ENCODE measurements around the gene EVC2.

The EVC2 gene

DNA sequence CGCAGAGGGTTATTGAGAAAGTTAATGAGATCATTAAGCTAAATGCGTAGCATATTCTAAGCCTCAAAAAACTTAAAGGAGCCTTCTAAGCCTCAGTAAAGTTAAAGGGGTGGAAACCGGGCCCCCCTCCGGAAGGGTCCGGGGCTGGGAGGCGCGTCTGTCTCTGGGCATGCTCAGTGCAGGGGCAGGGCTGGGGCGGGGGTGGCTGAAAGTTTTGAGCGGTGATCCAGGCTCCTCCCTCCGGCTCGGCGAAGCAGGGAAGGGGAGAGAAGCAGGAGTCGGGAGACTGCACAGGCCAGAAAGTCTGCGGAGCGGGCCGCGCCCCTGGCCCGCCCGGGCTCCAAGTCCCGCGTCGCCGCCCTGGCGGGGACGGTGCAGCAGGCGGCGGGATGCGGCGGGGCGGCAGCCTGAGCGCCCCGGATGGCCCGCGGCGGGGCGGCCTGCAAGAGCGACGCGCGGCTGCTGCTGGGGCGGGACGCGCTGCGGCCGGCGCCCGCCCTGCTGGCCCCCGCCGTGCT is 2.7 kb upstream of the EVC2 start, which contains the start of gene EVC:
Gene EVC (plus strand): TSS at position 241 of the 518 bp plus-strand sequence. CDS start 180 bp downstream, at position 421.
- Mint-ChIP-seq H3K27ac (no peak within 1 kb of the TSS), H3K4me3 (peak within 1 kb of the TSS; percentile 72), H3K27me3 (peaks cover 25% of the 10 kb centered on the region), H3K36me3 (peaks cover 3% of the 10 kb centered on the region), H3K9me3 (ENCODE audit: low read depth) (peaks cover 6% of the 10 kb centered on the region), H3K4me1 (ENCODE audit: low read depth) (peaks cover 21% of the 10 kb centered on the region)

DNA sequence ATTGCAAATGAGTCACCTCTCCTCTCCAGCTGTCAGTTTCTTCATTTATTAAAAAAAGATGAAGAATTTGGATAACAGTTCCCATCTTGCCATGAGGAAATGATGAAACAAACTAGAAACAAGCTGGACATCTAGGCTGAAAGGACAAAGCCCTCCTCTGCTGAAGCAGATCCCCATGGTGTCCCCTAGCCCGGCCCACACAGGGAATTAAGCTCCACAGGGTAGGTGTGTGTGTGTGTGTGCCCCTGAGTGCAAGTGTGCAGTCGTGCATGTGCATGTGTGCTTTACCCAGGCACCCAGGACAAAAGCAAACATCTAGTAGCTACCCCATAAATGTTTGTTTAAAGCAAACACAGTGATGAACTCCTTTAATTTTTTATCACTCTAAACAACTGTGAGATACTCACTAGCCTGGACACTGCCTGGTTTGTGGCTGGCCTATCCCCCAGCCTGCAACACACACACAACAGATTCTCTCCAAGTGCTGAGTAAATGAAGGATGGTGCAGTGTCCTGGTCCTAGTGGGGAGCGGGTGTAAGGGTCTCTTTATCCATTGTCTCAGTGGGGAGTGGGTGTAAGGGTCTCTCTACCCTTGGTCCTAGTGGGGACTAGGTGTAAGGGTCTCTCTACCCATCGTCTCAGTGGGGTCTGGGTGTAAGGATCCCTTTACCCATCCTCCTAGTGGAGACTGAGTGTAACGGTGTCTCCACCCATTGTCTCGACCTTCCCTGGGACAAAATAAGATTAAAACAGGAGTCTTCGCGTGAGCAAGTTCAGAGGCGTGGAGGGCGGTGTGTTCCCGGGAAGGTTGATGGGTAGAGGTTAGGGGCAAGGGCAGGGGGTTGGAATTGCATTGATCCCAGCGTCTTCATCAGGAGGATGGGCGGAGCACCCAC is 2.0 kb upstream of the EVC2 start:
- Mint-ChIP-seq H3K27me3 (peaks cover 25% of the 10 kb centered on the region), H3K9me3 (ENCODE audit: low read depth) (peaks cover 4% of the 10 kb centered on the region), H3K27ac (no peak overlapping the region), H3K4me1 (ENCODE audit: low read depth) (peaks cover 21% of the 10 kb centered on the region), H3K4me3 (peak overlapping the region; percentile 72), H3K36me3 (peaks cover 3% of the 10 kb centered on the region)

DNA sequence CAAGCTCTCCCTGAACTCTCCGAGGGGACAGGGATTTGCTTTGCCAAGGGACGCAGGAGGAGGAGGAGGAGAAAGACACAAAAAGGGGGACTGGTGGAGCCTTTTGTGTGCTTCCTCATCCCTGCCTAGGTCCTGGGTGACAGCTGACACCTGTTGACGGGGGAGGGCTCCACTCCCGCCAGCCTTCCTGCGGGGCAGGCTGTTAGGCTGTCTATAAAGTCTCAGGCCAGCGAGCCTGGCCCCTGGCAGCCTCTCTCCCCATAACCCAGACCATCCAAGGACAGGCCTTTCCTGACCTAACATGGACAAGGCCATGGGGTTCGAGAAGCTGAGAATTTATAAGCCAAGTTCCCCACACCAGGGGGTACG is 832 bp upstream of the EVC2 start:
- Mint-ChIP-seq H3K27me3 (peaks cover 27% of the 10 kb centered on the region), H3K9me3 (ENCODE audit: low read depth) (no peaks in the 10 kb centered on the region), H3K36me3 (peaks cover 3% of the 10 kb centered on the region), H3K4me3 (no peak overlapping the region), H3K4me1 (ENCODE audit: low read depth) (peaks cover 21% of the 10 kb centered on the region), H3K27ac (no peak overlapping the region)

DNA sequence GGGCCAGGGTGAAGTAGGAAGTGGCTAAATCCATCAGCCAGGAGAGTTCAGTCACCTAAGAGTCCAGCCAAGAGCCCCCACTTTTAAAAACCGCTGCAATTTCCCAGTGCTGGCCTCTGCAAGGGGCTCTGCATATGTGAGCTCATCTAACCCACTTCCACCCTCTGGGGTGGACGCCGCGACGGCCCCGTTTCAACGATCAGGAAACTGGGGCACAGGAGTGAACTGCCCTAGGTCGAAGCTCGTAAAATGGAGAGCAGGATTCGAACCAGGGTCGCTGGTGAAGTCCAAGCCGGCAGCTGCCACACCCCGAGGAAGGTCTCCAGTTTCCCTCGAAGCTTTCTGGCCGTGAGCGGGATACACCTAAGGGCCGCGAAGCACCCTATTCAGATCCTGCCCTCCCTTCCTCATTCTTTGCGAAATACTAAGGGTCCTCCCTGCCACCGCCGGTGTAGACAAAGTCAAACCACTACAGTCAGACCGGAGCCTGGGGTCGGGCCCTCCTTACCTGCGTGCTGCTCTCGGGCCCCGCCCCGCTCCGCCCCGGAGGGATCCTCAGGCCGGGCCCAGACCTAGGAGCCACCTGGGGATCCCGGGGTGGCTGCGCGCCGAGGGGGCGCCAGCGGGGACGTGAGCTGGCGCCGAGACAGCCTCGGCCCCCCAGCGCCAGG is 446 bp downstream of the EVC2 start:
- H3K9me3 Mint-ChIP-seq (ENCODE audit: low read depth), result no peaks in the 10 kb centered on the region
- peaks cover 21% of the 10 kb centered on the region for H3K4me1 Mint-ChIP-seq (ENCODE audit: low read depth)
- H3K36me3 Mint-ChIP-seq, result no peaks in the 10 kb centered on the region
- peak overlapping the region; percentile 47 for H3K4me3 Mint-ChIP-seq
- no peak overlapping the region for H3K27ac Mint-ChIP-seq
- H3K27me3 Mint-ChIP-seq, result peaks cover 24% of the 10 kb centered on the region

DNA sequence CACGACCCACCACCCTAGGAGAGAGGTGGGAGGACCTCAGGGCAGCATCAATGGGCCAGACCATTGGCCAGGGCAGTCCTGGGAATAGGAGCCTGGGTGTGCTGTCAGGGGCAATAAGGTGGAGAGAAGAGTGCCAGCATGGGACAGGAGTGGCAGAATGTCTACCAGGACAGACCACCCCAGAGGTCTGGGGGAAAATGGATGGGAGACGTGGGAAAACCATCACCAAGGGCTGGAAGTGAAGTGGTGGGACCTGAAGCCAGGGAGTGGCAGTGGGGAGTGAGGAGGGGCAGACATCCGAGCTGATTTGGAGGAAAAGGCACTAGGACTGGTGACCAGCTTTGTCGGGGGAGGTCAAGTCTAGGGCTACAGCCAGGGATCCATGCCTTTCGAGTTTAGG is 993 bp downstream of the EVC2 start:
- no peaks in the 10 kb centered on the region for H3K9me3 Mint-ChIP-seq (ENCODE audit: low read depth)
- H3K27me3 Mint-ChIP-seq, result peaks cover 24% of the 10 kb centered on the region
- peaks cover 17% of the 10 kb centered on the region for H3K4me1 Mint-ChIP-seq (ENCODE audit: low read depth)
- H3K4me3 Mint-ChIP-seq, result peak overlapping the region; percentile 47
- H3K27ac Mint-ChIP-seq, result no peak overlapping the region
- no peaks in the 10 kb centered on the region for H3K36me3 Mint-ChIP-seq

DNA sequence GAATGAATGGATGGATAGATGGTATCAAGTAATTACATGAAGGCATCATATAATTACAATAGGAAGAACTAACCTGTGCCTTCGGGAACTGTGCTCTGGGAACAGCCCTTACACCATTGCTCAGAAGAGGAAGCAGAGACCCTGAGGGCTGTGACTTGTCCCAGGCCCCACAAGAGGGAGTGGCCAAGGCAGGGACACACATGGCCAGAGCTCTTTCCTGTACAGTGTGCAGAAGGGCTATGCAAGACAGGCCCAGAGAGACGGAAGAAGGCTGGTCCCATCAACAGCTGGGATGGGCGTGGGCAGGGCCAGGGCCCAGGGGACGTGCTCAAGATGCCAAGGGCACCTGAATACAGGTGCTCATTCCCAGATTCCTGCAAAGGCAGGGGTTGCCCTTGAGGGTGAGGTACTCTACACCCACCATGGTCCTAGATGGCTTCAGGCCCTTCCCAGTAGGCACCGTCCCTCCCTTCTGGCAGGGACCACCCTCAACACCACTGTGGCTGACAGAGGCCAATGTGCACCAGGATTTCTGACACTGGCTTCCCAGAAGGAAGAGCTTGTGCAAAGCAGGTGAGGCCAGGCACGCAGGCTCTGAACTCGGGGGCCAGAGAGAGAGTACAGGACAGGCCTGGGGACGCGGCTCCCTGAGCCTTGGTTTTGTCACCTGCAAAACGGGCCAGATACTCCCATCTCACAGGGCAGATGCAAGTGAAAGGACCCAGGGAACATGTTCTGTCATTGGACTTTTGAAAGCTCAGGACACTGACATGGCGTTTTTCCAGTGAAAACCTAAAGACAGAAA is 1.7 kb downstream of the EVC2 start:
- H3K27ac Mint-ChIP-seq, result no peak overlapping the region
- H3K36me3 Mint-ChIP-seq, result peaks cover 5% of the 10 kb centered on the region
- no peaks in the 10 kb centered on the region for H3K9me3 Mint-ChIP-seq (ENCODE audit: low read depth)
- H3K4me1 Mint-ChIP-seq (ENCODE audit: low read depth), result peaks cover 13% of the 10 kb centered on the region
- peaks cover 23% of the 10 kb centered on the region for H3K27me3 Mint-ChIP-seq
- H3K4me3 Mint-ChIP-seq, result peak overlapping the region; percentile 35

DNA sequence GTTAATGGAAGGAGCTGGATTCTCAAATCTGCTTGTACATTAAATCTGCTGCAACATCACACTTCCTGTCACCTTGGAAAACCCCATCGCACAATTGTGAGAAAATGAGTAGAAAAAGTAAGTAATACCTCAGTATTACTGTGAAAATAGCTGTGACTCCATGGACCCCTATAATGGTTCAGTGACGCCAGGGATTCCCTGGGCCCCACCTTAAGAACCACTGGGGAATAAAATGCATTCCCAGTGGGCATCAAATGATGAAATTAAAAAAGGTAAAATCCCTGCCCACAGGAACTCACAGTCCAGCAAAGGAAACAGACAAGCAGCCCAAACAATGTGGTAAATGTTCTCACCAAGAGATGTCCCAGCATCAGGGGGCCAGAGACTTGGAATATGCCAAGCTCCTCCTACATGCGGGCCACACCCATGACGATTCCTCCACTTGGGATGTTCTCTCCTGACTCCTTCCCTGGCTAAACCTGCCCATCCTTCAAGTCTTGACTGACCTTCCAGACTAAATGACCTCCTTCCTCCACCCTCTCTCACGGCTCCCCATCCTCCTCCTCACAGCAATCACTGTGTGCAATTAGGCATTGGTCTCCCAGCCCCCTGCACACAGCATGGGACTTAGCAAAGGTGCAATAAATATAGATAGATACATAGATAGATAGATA is 2.6 kb downstream of the EVC2 start:
- H3K27me3 Mint-ChIP-seq, result peaks cover 22% of the 10 kb centered on the region
- no peak overlapping the region for H3K27ac Mint-ChIP-seq
- H3K9me3 Mint-ChIP-seq (ENCODE audit: low read depth), result no peaks in the 10 kb centered on the region
- no peak overlapping the region for H3K4me3 Mint-ChIP-seq
- H3K4me1 Mint-ChIP-seq (ENCODE audit: low read depth), result peaks cover 13% of the 10 kb centered on the region
- peaks cover 5% of the 10 kb centered on the region for H3K36me3 Mint-ChIP-seq

DNA sequence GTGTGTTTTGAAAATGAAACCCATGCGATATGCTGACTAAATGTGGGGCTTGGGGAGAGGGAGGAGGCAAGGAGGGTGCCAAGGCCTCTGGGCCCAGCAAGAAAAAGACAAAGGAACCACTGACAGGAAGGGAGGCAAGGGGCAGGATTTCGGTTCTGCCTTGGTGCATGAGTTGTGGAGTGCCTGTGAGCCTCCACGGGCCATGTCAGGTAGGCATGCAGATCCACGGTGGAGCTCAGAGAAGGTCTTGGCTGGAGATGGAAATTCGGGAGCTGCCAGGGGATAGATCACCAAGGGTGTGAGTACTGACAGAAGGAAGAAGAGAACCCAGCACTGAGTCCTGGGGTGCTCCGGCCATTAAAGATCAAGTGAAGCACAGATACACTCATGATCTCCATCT is 4.1 kb downstream of the EVC2 start:
- H3K36me3 Mint-ChIP-seq, result peaks cover 5% of the 10 kb centered on the region
- no peak overlapping the region for H3K4me3 Mint-ChIP-seq
- no peaks in the 10 kb centered on the region for H3K9me3 Mint-ChIP-seq (ENCODE audit: low read depth)
- peaks cover 17% of the 10 kb centered on the region for H3K27me3 Mint-ChIP-seq
- no peak overlapping the region for H3K27ac Mint-ChIP-seq
- peaks cover 9% of the 10 kb centered on the region for H3K4me1 Mint-ChIP-seq (ENCODE audit: low read depth)

DNA sequence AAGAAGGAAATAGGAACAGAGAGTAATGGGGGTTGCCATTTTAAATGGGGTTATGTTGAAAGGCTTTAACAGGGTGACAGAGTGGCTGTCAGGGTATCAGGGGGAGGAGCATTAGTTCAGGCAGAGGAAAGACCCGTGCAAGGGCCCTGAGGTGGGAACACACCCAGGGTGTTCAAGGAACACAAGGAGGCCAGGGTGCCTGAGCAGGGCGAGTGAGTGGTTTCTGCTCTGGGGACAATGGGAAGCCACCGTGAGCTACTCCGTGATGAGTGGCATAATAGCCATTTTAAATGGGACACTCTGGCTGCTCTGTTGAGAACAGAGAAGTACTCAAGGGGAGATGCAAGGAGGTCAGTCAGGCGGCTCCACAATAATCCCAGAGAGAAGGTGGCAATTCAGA is 4.5 kb downstream of the EVC2 start:
- H3K36me3 Mint-ChIP-seq, result peaks cover 5% of the 10 kb centered on the region
- peaks cover 17% of the 10 kb centered on the region for H3K27me3 Mint-ChIP-seq
- peaks cover 9% of the 10 kb centered on the region for H3K4me1 Mint-ChIP-seq (ENCODE audit: low read depth)
- H3K9me3 Mint-ChIP-seq (ENCODE audit: low read depth), result no peaks in the 10 kb centered on the region
- no peak overlapping the region for H3K27ac Mint-ChIP-seq
- H3K4me3 Mint-ChIP-seq, result no peak overlapping the region

DNA sequence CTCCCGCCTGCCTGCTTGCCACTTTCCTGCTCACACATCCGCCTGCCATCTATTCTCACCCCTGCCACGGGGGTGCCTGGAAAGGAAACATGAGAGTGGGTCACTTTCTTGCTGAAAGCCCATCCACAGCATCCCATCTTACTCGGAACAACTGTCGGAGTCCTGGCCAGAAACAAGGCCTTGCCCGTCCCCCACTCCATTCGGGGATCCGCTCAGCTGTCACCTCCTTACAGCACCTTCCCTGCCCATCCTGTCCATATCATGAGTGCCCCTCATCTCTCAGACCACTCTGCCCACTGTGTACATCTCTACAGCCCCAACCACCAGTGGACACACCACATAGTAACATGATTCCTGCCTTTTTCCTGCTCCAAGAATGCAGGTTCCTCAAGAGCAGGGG is 6.4 kb downstream of the EVC2 start:
- H3K27me3 Mint-ChIP-seq, result peaks cover 12% of the 10 kb centered on the region
- no peak overlapping the region for H3K27ac Mint-ChIP-seq

DNA sequence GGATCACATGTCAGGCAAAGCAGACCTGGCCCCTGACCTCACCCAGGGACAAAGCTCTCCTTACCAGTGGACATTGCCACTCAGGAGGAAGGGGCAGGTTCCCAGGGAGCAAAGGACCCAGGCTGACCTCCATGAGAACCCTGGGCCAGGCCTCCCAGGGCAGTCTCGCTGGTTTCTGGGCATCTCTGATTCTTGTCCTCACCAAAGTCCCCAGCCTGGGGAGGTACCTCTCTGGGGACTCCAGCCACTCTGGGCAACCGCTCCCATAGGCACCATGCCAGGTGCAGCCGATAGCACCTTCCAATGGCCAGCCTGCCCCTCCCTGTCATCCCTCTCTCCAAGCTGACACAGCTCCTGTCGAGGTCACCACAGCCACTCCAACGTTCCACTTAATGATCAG is 7.9 kb downstream of the EVC2 start:
- Mint-ChIP-seq H3K9me3 (ENCODE audit: low read depth) (no peaks in the 10 kb centered on the region), H3K4me3 (no peak overlapping the region), H3K36me3 (peaks cover 5% of the 10 kb centered on the region), H3K4me1 (ENCODE audit: low read depth) (no peaks in the 10 kb centered on the region), H3K27ac (no peak overlapping the region), H3K27me3 (peaks cover 5% of the 10 kb centered on the region)

More for the DNA sequence above, 6.4 kb downstream of the EVC2 start:
- Mint-ChIP-seq H3K36me3 (peaks cover 5% of the 10 kb centered on the region), H3K9me3 (ENCODE audit: low read depth) (no peaks in the 10 kb centered on the region), H3K4me1 (ENCODE audit: low read depth) (peaks cover 3% of the 10 kb centered on the region), H3K4me3 (no peak overlapping the region)

DNA sequence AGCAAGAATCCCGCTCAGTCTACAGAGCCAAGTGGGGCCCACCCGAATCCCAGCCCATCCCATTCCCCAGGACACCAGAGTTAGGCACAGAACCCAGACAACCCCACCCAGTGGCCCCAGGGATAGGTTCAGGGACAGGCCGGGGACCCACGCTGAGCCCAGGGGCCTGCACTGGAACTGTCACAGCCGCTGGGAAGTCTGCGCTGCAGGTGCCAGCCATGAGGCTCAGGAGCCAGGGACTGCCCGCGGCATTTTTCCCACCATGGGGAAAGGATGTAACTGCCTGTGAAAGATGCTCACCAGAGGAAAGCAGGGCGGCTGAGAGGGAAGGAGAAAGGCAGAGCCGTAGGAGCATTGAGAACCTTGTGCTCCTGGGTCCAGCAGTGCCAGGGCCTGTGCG is 12.0 kb downstream of the EVC2 start:
- Mint-ChIP-seq H3K9me3 (ENCODE audit: low read depth) (no peaks in the 10 kb centered on the region), H3K4me3 (no peak overlapping the region), H3K4me1 (ENCODE audit: low read depth) (no peaks in the 10 kb centered on the region), H3K27me3 (no peaks in the 10 kb centered on the region), H3K27ac (no peak overlapping the region), H3K36me3 (no peaks in the 10 kb centered on the region)

DNA sequence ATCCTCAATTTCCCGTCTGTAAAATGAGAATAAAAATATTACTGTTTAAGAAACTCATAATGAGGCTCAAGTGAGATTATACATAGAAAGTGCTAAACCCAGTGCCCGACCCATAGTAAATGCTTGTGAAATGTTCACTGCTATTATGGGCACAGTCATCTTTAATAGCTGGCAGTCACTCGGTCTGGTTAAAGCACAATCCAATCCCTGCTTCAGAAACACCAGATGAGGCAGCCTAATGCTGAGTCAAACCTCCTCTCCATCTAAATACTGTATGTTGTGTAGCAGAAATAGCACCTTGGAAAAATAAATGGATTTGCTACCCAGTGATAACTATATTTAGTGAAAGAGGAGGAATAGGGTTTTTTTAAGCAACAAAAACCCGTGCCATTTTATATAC is 14.5 kb downstream of the EVC2 start:
- H3K4me1 Mint-ChIP-seq (ENCODE audit: low read depth), result no peaks in the 10 kb centered on the region
- no peaks in the 10 kb centered on the region for H3K27me3 Mint-ChIP-seq
- no peaks in the 10 kb centered on the region for H3K9me3 Mint-ChIP-seq (ENCODE audit: low read depth)
- no peak overlapping the region for H3K27ac Mint-ChIP-seq
- no peaks in the 10 kb centered on the region for H3K36me3 Mint-ChIP-seq
- H3K4me3 Mint-ChIP-seq, result no peak overlapping the region

DNA sequence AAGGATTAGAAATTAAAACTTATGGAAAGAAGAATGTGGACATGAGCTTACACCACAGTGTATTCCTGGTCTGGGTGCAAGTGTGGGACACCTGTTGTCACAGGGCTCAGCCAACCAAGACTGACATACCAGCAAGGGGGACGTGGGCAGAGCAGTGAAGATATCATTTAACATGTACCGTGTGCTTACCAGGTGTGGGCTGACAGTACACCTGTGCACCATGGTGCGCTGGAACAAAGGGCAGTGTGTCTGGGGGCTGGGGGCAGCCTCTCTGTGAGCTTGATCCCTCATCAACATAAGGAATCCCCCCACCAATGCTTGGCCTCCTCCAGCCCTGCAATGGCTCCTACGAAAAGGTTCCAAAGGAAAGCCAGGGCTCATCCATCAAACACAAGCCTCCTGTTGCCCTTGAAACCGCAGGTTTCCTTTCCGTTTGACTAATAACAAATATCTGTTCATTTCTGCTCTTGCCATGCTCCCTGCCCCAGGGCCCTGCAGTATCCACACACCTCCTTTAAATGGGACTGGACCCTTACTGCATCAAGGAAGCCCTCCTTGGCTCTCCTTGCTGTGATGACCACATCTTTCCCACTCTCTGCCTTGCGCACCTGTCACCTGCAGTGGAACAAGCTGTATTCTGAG is 16.7 kb downstream of the EVC2 start:
- Mint-ChIP-seq H3K27ac (no peak overlapping the region), H3K27me3 (no peaks in the 10 kb centered on the region)

More for the DNA sequence above, 16.7 kb downstream of the EVC2 start:
- Mint-ChIP-seq H3K36me3 (no peaks in the 10 kb centered on the region), H3K4me3 (no peak overlapping the region), H3K9me3 (ENCODE audit: low read depth) (no peaks in the 10 kb centered on the region), H3K4me1 (ENCODE audit: low read depth) (no peaks in the 10 kb centered on the region)

Data from activated naive CD8-positive, alpha-beta T cell (primary cell).